ENCODE data around the gene PLAGL2.
"Not testable (repeated sequence)": the region's sequence is repeated elsewhere in the genome, so short reads cannot be mapped to it uniquely, and the experiment has no call there.

Gene PLAGL2
- long read RNA-seq, donor 1, full-length matches to known transcripts = 2 of 9 reads
- long read RNA-seq, donor 1, partial matches to known transcripts = 7 of 9 reads
- long read RNA-seq, donor 1, other reads (novel, unspliced or antisense) = 0 of 9 reads
- long read RNA-seq, donor 2 = 0 reads
- long read RNA-seq, donor 3, partial matches to known transcripts = 8 of 8 reads
- long read RNA-seq, donor 3, other reads (novel, unspliced or antisense) = 0 of 8 reads
- long read RNA-seq, donor 4, full-length matches to known transcripts = 4 of 4 reads
- long read RNA-seq, donor 4, partial matches to known transcripts = 0 of 4 reads
- long read RNA-seq, donor 4, other reads (novel, unspliced or antisense) = 0 of 4 reads
- long read RNA-seq, donor 5, full-length matches to known transcripts = 4 of 4 reads
- long read RNA-seq, donor 5, partial matches to known transcripts = 0 of 4 reads
- long read RNA-seq, donor 5, other reads (novel, unspliced or antisense) = 0 of 4 reads
- long read RNA-seq, donor 6, full-length matches to known transcripts = 3 of 14 reads
- long read RNA-seq, donor 6, partial matches to known transcripts = 11 of 14 reads
- long read RNA-seq, donor 6, other reads (novel, unspliced or antisense) = 0 of 14 reads
- long read RNA-seq, donor 7, full-length matches to known transcripts = 5 of 10 reads
- long read RNA-seq, donor 7, partial matches to known transcripts = 5 of 10 reads
- long read RNA-seq, donor 7, other reads (novel, unspliced or antisense) = 0 of 10 reads
- long read RNA-seq, donor 8, full-length matches to known transcripts = 4 of 4 reads
- long read RNA-seq, donor 8, partial matches to known transcripts = 0 of 4 reads
- long read RNA-seq, donor 8, other reads (novel, unspliced or antisense) = 0 of 4 reads

DNA sequence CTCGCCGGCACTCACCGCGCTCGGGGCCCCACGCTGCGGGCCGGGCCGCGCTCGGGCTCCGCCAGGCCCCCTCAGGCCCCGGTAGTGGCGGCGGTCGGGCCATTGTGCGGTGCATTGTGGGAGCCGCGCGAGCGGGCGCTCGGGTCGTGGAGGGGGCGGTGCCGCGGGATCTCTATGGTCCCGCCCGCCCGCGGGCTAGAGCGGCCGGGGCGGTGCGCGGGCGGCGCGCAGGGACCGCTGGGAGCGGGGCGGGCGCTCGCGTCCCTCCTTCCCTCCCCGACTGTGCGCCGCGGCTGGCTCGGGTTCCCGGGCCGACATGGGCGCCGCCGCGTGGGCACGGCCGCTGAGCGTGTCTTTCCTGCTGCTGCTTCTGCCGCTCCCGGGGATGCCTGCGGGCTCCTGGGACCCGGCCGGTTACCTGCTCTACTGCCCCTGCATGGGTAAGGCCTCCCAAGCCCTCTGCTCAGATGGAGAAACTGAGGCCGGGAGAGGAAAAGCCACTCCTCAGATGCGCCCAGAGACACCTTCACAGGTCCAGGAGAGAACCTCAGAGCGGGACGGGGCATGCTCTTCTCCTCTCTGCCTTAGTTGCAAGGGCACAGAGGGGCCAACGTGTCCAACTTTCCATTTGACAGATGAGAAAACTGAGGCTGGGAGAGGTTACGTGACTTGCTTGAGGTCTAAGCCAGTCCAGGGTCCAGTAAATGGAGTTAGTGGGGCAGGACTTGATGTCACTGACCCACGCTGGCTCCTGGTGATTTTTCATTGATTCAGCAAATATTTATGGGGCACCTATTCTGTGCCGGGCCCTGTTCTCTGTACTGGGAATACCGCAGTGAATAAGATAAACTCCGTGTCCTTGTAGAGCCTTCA is at the start of gene PLAGL2, which contains the start of gene POFUT1:
PLAGL2 (minus strand) TSS at position 118 of the 873 bp plus-strand sequence. CDS start 5,565 bp downstream, outside the sequence.
POFUT1 (plus strand) TSS at position 255 of the 873 bp plus-strand sequence; CDS start at position 317, 62 bp downstream.
- peak; percentile 86 for DNase-seq

- no peak for DNase-seq
Measured at GRCh38 chr20:32252189-32252588, 44.6 kb upstream of the PLAGL2 start.

DNA sequence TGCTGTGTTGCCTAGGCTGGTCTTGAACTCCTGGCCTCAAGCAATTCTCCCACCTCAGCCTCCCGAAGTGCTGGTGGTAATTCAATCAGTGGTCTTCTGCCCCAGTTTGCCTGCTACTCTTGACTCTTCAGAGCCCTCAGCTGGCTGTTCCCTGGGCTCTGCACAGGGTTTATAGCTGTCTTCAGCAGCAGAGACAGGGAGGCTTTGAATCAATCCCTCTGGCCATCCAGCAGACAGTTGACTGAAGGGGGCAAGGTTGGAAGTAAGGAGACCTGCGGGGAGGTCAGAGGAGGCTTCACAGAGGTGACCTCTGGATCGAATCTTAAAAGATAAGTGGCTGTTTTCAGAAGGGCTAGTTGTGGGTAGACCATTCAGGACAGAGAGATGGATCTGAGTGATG is 43.9 kb upstream of the PLAGL2 start:
- DNase-seq = no peak

DNA sequence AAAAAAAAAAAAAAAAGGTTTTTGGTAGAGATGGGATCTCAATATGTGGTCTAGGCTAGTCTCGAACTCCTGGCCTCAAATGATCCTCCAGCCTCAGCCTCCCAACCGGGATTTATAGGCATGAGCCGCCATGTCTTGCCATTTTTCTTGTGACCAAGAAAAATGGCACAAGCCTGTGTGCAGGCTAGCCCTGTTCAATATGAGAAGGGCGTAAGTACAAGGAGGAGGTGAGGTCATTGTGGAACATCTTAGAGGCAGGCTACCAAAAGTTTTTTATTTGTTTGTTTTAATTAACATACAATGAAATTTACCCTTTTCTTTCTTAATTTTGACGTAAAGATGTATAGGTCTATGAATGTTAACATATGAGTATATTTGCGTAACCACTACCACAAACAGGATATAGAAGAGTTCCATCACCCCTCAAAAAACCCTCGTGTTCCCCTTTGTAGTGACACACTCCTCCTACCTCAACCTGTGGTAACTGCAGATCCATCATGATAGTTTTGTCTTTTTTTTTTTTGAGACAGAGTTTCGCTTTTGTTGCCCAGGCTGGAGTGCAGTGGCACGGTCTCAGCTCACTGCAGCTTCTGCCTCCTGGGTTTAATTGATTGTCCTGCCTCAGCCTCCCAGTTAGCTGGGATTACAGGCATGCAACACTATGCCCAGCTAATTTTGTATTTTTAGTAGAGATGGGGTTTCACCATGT is 41.6 kb upstream of the PLAGL2 start:
- no peak for DNase-seq

GRCh38 chr20:32248043-32248442 is 40.5 kb upstream of the PLAGL2 start:
- DNase-seq = no peak

GRCh38 chr20:32246208-32246607 is 38.7 kb upstream of the PLAGL2 start:
- DNase-seq = not testable (repeated sequence)

DNA sequence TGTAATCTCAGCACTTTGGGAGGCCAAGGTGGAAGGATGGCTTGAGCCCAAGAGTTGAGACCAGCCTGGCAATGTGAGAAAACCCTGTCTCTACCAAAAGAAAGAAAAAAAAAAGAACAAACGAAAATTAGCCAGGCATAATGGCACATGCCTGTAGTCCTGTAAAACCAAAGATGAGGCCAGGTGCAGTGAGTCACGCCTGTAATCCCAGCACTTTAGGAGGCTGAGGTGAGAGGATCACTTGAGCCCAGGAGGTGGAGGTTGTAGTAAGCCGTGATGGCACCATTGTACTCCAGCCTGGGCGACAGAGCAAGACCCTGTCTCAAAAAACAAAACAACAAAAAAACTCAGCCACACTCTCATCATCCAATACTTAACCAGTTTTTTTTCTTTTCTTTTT is 37.4 kb upstream of the PLAGL2 start:
- DNase-seq = no peak

GRCh38 chr20:32244150-32244823 is 36.7 kb upstream of the PLAGL2 start:
- DNase-seq = no peak

DNA sequence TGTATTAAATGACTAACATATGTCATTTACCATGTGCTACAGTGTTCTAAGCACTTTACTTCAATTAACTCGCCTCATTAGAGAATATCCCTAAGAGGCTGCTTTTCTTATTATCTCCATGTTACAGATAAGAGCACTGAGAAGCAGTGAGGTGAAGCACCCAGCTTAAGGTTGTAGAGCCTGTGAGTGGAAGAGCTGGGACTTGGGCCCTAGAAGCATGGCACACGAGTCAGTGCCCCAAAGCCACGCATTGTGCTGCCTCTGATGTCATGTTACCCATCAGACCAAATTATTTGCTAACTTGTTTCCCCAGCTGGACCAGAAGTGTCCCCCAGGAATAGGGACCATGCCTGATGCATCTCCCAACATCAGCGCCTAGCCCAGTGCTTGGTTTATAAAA is 34.3 kb upstream of the PLAGL2 start:
- no peak for DNase-seq

DNA sequence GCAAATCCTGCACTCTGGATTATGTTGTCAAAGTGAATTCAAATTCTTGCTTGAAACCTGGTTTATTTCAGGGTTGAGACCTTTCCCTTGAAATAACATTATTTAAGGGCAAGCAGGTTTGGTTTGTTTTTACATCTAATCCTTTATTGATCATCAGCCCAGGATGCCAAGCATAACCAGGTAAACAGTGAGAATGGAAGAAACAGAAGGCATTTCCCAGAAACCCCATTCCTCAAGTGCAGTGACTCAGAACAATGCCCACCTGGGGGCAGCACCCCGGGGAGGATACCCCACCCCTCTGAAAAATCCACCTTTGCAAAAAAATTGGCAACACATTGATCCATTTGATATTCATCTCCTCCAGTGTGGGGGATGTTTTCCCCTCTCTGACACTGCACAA is 32.7 kb upstream of the PLAGL2 start:
- no peak for DNase-seq

GRCh38 chr20:32238483-32239425 is 31.2 kb upstream of the PLAGL2 start:
- no peak for DNase-seq

GRCh38 chr20:32237419-32237818 is 29.9 kb upstream of the PLAGL2 start:
- no peak for DNase-seq

- DNase-seq = no peak
Measured at GRCh38 chr20:32236819-32237218, 29.3 kb upstream of the PLAGL2 start.

DNA sequence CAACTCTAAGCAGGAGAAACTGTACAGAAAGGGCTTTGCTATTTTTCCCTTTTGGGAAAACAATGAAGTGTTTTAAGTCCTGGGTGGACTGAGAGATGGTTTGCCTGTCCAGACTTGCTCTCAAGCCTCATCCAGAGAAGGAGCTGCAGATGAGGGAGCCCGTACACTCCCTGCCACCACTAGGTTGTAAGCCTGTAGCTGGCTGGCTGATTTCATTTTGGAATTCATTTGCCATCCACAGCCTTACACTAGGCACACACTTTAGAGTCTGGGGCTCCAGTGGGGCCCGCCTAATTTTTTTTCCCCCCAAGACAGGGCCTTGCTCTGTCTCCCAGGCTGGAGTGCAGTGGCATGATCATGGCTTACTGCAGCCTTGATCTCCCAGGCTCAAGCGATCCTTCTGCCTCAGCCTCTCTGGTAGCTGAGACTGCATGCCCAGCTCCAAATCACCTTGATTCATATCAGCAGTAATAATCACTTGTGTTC is 28.5 kb upstream of the PLAGL2 start:
- DNase-seq = no peak

GRCh38 chr20:32235331-32236047 is 27.9 kb upstream of the PLAGL2 start:
- no peak for DNase-seq

DNA sequence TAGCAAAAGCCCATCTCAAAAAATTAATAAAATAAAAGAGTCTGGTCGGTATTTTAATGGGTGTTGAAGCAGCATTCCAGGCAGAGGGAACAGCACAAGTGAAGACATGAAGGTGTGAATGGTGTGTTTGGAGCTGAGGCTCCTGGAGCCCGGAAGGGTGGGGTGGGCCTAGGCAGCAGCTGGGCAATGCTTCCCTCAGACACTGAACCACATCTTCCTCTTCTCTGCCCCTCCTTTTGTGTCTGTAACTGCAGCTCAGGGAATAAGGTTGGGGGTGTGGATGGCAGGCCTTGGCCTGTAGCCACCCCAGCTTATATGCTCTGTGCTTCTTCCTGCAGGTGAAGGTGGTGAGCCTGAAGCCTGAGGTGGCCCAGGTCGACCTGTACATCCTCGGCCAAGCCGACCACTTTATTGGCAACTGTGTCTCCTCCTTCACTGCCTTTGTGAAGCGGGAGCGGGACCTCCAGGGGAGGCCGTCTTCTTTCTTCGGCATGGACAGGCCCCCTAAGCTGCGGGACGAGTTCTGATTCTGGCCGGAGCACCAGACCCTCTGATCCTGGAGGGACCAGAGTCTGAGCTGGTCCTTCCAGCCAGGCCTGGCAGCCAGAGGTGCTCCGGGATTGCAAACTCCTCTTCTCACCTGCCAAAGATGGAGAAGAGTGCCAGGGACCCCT is 26.7 kb upstream of the PLAGL2 start:
- DNase-seq = no peak

DNA sequence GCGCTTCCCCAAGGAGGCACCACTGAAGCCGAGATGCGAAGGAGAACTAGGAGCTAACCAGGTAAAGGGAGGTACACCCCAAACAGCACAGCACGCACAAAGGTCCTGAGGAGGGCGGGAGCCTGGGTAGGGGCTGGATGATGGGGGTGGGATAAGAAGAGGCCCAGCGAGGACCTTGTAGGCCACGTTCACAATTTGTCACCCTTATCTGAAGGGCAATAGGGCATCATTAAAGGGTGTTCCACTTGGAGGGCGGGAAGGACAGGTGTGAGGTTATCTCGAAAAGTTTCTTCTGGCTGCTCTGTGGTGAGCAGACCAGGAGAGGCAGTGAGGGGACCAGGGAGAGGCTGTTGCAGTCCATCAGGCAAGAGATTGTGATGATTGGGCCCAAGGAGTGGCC is 25.7 kb upstream of the PLAGL2 start:
- no peak for DNase-seq

DNA sequence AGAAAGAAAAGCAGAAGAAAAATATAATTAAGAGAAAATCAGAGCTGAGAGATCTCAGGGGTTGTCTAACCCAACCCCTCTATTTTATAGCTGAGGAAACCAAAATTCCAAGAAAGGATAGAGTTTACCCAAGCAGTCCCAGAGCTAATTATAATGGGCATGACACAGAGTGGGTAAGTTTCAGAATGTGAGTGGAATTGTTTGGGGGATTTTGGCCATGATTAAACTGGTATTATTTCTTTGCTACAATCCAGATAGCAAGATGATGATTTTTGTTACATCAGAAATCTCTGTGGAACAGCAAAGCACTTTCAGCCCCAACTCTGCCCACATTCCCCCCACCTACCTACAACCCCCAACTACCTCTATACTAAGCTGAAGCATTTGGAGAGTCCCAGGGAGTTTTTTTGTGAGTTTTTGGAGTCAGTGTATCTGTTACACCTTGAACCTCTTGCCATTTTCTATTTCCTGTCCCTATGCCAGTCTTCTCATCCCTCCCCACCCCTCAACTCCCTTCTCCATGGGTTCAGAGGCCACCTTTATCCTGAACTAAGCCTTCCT is 24.9 kb upstream of the PLAGL2 start:
- DNase-seq = no peak
